SK-N-SH (cell line): ENCODE data around the gene CYP1B1. TPM values are rescaled to one million over a fixed set of nuclear protein-coding genes. Genes with fewer than 3 reads are reported as not detected.
A peak's percentile ranks its signal among the peaks of the same experiment; 100 is the strongest.

ENCODE experiments used
- CTCF ChIA-PET: fragments of 300-600, 350-600 bp; formaldehyde crosslinking; extraction: SDS; loops from one replicate; lab custom pipeline; 2021; lab: Yijun Ruan, JAX
- POLR2A ChIA-PET: fragments of 350-600 bp; sonication (Branson Sonifier 250); formaldehyde crosslinking; extraction: SDS; loops from one replicate; lab custom pipeline; 2020; ENCODE audit warnings: antibody characterized with exemption, inconsistent platforms; lab: Yijun Ruan, JAX
- DNase-seq: peaks from one replicate; pipeline ENCODE4 v3.0.0; 2012
- H2AFZ ChIP-seq: fragments of 200-600 bp; sonication (generic); 2 replicates; pipeline ENCODE4 v1.8.1; 2016; ENCODE audit warnings: antibody characterized with exemption, mild to moderate bottlenecking, low read depth
- H3F3A ChIP-seq: fragments of 200-600 bp; sonication (generic); replicated peaks from 2 replicates; pipeline ENCODE3; 2016; ENCODE audit warnings: antibody characterized with exemption, mild to moderate bottlenecking; ENCODE audit not compliant: insufficient read depth
- H3K27ac ChIP-seq, 2 experiments: fragments of 200-500 bp in 1 of 2; fragments of 200-600 bp in 1 of 2; sonication (Bioruptor generic) in 1 of 2; sonication (generic), shearing (Covaris generic) in 1 of 2; 2 replicates each; pipeline versions ENCODE4 v1.5.1 to v1.6.1; 2014 to 2016; ENCODE audit warnings: low read depth in 2 of 2, inconsistent platforms in 1 of 2, low read length in 1 of 2, mild to moderate bottlenecking in 1 of 2, mixed read lengths in 1 of 2
- H3K27me3 ChIP-seq: fragments of 200-600 bp; sonication (generic), shearing (Covaris generic); 2 replicates; pipeline ENCODE4 v1.6.1; 2016; ENCODE audit warnings: mixed run types; ENCODE audit not compliant: insufficient read depth
- H3K36me3 ChIP-seq, 2 experiments: fragments of 200-500 bp in 1 of 2; fragments of 200-600 bp in 1 of 2; sonication (Bioruptor generic) in 1 of 2; sonication (generic) in 1 of 2; replicated peaks in 1 of 2; 2 replicates each; pipeline versions ENCODE3 to v1.5.1; 2014 to 2016; ENCODE audit warnings: low read length in 1 of 2, mild to moderate bottlenecking in 1 of 2; ENCODE audit not compliant: insufficient read depth in 2 of 2, control insufficient read depth in 1 of 2
- H3K4me1 ChIP-seq, 2 experiments: fragments of 200-500 bp in 1 of 2; fragments of 200-600 bp in 1 of 2; sonication (Bioruptor generic) in 1 of 2; sonication (generic), shearing (Covaris generic) in 1 of 2; 2 replicates each; pipeline versions ENCODE4 v1.5.1 to v1.6.1; 2014 to 2016; ENCODE audit warnings: low read depth in 1 of 2, low read length in 1 of 2, mixed run types in 1 of 2; ENCODE audit not compliant: insufficient read depth in 2 of 2, control insufficient read depth in 1 of 2
- H3K4me2 ChIP-seq: fragments of 200-600 bp; sonication (generic), shearing (Covaris generic); 2 replicates; pipeline ENCODE4 v1.6.1; 2017; ENCODE audit warnings: mixed run types
- H3K4me3 ChIP-seq, 2 experiments: fragments of 200-500 bp in 1 of 2; fragments of 200-600 bp in 1 of 2; sonication (Bioruptor generic) in 1 of 2; sonication (generic), shearing (Covaris generic) in 1 of 2; 2 replicates each; pipeline versions ENCODE4 v1.5.1 to v1.8.1; 2014 to 2016; ENCODE audit warnings: low read depth in 2 of 2, inconsistent platforms in 1 of 2, low read length in 1 of 2, mild to moderate bottlenecking in 1 of 2, mixed read lengths in 1 of 2, moderate library complexity in 1 of 2
- H3K79me2 ChIP-seq: fragments of 200-600 bp; sonication (generic); 2 replicates; pipeline ENCODE4 v1.8.1; 2017; ENCODE audit warnings: mild to moderate bottlenecking; ENCODE audit not compliant: insufficient read depth
- H3K9ac ChIP-seq: fragments of 200-600 bp; sonication (generic); 2 replicates; pipeline ENCODE4 v1.6.1; 2017; ENCODE audit warnings: mixed run types
- H3K9me2 ChIP-seq: fragments of 200-600 bp; sonication (generic); 2 replicates; pipeline ENCODE4 v1.6.1; 2017; ENCODE audit warnings: mixed run types
- H3K9me3 ChIP-seq: fragments of 200-600 bp; sonication (generic); 2 replicates; pipeline ENCODE4 v1.6.1; 2017; ENCODE audit warnings: mixed run types, mild to moderate bottlenecking, moderate library complexity
- H4K20me1 ChIP-seq: fragments of 200-600 bp; sonication (generic); 2 replicates; pipeline ENCODE4 v1.6.1; 2017; ENCODE audit warnings: mild to moderate bottlenecking, mixed run types; ENCODE audit not compliant: insufficient read depth
- ELF1 ChIP-seq: IDR thresholded peaks from 2 replicates; pipeline ENCODE4 v1.4.0; 2012
- EP300 ChIP-seq, 2 experiments: IDR thresholded peaks; 2 replicates each; pipeline versions ENCODE4 v1.4.0 to v1.6.1; 2012; ENCODE audit warnings: borderline replicate concordance in 1 of 2, low read depth in 1 of 2, low read length in 1 of 2
- FOSL2 ChIP-seq: IDR thresholded peaks from 2 replicates; pipeline ENCODE4 v1.4.0; 2012; ENCODE audit warnings: low read depth, mild to moderate bottlenecking, moderate library complexity, borderline replicate concordance
- JUND ChIP-seq: IDR thresholded peaks from 2 replicates; pipeline ENCODE4 v1.4.0; 2012
- MXI1 ChIP-seq: IDR thresholded peaks from 2 replicates; pipeline ENCODE4 v1.6.1; 2012; ENCODE audit warnings: mild to moderate bottlenecking, low read depth, low read length, improper control_type of control experiment
- NFIC ChIP-seq: IDR thresholded peaks from 2 replicates; pipeline ENCODE4 v1.4.0; 2012; ENCODE audit warnings: borderline replicate concordance
- NRF1 ChIP-seq: IDR thresholded peaks from 2 replicates; pipeline ENCODE4 v1.6.1; 2012; ENCODE audit warnings: low read depth, mild to moderate bottlenecking, low read length
- PBX3 ChIP-seq: IDR thresholded peaks from 2 replicates; pipeline ENCODE4; 2012
- RAD21 ChIP-seq: IDR thresholded peaks from 2 replicates; pipeline ENCODE4 v1.6.1; 2012; ENCODE audit warnings: mild to moderate bottlenecking, low read length
- RCOR1 ChIP-seq: fragments of 150-350 bp; IDR thresholded peaks from 2 replicates; pipeline ENCODE4 v1.6.1; 2017; ENCODE audit warnings: antibody characterized with exemption, low read length
- RFX5 ChIP-seq: IDR thresholded peaks from 2 replicates; pipeline ENCODE4 v1.6.1; 2012; ENCODE audit warnings: mild to moderate bottlenecking, improper control_type of control experiment, low read length
- RXRA ChIP-seq: IDR thresholded peaks from 2 replicates; pipeline ENCODE4 v1.4.0; 2012; ENCODE audit warnings: low read depth, mild to moderate bottlenecking, borderline replicate concordance
- SMC3 ChIP-seq: IDR thresholded peaks from 2 replicates; pipeline ENCODE4 v1.6.1; 2012; ENCODE audit warnings: low read depth, low read length, improper control_type of control experiment
- TAF1 ChIP-seq: IDR thresholded peaks from 2 replicates; pipeline ENCODE4 v1.6.1; 2012; ENCODE audit warnings: low read depth, mild to moderate bottlenecking, low read length, moderate library complexity, borderline replicate concordance
- TEAD4 ChIP-seq: IDR thresholded peaks from 2 replicates; pipeline ENCODE4 v1.4.0; 2012; ENCODE audit warnings: mild to moderate bottlenecking, borderline replicate concordance; ENCODE audit not compliant: insufficient read depth
- YY1 ChIP-seq: IDR thresholded peaks from 2 replicates; pipeline ENCODE4 v1.4.0; 2012; ENCODE audit warnings: low read depth, mild to moderate bottlenecking
- WGBS: methylation state at CpG from one replicate; pipeline ENCODE4 v1.1.6; 2017; ENCODE audit warnings: low lambda C conversion rate; 5-methylcytosine and 5-hydroxymethylcytosine counted together
- polyA plus RNA-seq, 3 experiments: library from polyadenylated mRNA; depleted of rRNA; stranded (reverse); fragments of >200 nt; gene quantifications; 2 replicates each; pipeline ENCODE4 v1.2.3, GENCODE V29; 2012
- TF ChIP-seq, protein P1 (sequence below): fragments of 150-350 bp; IDR thresholded peaks from 2 replicates; pipeline ENCODE4 v1.6.1; 2016; ENCODE audit warnings: mild to moderate bottlenecking, low read depth, low read length
- TF ChIP-seq, protein P2 (sequence below): IDR thresholded peaks from 2 replicates; pipeline ENCODE4 v1.6.1; 2012; ENCODE audit warnings: mild to moderate bottlenecking, low read depth, low read length, moderate library complexity
- TF ChIP-seq, protein P3 (sequence below): IDR thresholded peaks from 2 replicates; pipeline ENCODE4 v1.4.0; 2012; ENCODE audit warnings: low read depth, borderline replicate concordance

Gene CYP1B1
- polyA plus RNA-seq, 1 of the 3 experiments (the other 2 are of a cell fraction): 0.20 TPM

GRCh38 chr2:38121481-38121880 is 45.5 kb upstream of the CYP1B1 start (continued):
- TF ChIP-seq, protein P1, sequence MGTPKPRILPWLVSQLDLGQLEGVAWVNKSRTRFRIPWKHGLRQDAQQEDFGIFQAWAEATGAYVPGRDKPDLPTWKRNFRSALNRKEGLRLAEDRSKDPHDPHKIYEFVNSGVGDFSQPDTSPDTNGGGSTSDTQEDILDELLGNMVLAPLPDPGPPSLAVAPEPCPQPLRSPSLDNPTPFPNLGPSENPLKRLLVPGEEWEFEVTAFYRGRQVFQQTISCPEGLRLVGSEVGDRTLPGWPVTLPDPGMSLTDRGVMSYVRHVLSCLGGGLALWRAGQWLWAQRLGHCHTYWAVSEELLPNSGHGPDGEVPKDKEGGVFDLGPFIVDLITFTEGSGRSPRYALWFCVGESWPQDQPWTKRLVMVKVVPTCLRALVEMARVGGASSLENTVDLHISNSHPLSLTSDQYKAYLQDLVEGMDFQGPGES: no peak
- no peak for TF ChIP-seq MXI1
- TF ChIP-seq, all 33 proteins: peak for 0

DNA sequence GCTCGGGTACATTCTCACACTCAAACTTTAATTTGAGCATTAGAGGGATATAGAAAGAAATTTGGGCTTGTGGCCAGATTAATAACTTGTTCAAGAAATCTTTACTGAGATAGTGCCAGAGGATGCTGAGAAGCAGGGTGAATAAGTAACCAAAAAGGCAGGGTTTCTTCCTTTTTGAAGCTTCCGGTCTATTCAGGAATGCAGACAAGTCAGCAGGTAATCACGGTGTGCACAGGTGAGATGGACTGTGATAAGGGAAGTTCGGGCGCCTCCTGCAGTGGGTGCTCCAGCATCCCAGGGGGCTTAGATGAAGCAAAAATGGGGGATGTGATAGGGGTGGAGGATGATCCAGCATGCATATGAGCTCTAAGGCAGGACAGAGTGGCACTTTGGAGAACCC is 44.9 kb upstream of the CYP1B1 start:
- 94% methylated on average over 5 of the region's 5 CpGs for WGBS
- peaks cover 0 to 21% of the 10 kb centered on the region in 2 experiments; a peak in 2 of 4 replicates for H3K4me1 ChIP-seq
- H3K4me3 ChIP-seq: no peak overlapping the region
- no peak overlapping the region for H2AFZ ChIP-seq
- H3K36me3 ChIP-seq: no peaks in the 10 kb centered on the region
- H3K9me3 ChIP-seq: no peaks in the 10 kb centered on the region
- no peak overlapping the region for H3K9ac ChIP-seq
- no peak overlapping the region for H3K4me2 ChIP-seq
- no peaks in the 10 kb centered on the region for H3K27me3 ChIP-seq
- no peaks in the 10 kb centered on the region for H4K20me1 ChIP-seq
- no peaks in the 10 kb centered on the region for H3F3A ChIP-seq
- POLR2A ChIA-PET: interaction anchor here (1.1 to 1.8 kb wide), 2 partner anchors 45 to 97 kb away, joined by 4 to 5 read pairs; partner anchors contain the start of gene CYP1B1
- no peaks in the 10 kb centered on the region for H3K79me2 ChIP-seq
- no peaks in the 10 kb centered on the region for H3K9me2 ChIP-seq
- H3K27ac ChIP-seq: peak overlapping the region in 1 of 2 experiments; percentile 91; a peak in 2 of 4 replicates
- TF ChIP-seq SMC3 (no peak), TEAD4 (no peak), JUND (no peak), RXRA (no peak), FOSL2 (no peak), TAF1 (no peak), NFIC (no peak), MXI1 (no peak), RFX5 (no peak), EP300 (IDR thresholded peaks at IDR 0.05; ENCODE audit: borderline replicate concordance in 1 of 2, low read depth in 1 of 2, low read length in 1 of 2) (no peak), NRF1 (no peak), RCOR1 (no peak), ELF1 (no peak), RAD21 (no peak), YY1 (no peak), PBX3 (no peak)
- TF ChIP-seq, protein P2, sequence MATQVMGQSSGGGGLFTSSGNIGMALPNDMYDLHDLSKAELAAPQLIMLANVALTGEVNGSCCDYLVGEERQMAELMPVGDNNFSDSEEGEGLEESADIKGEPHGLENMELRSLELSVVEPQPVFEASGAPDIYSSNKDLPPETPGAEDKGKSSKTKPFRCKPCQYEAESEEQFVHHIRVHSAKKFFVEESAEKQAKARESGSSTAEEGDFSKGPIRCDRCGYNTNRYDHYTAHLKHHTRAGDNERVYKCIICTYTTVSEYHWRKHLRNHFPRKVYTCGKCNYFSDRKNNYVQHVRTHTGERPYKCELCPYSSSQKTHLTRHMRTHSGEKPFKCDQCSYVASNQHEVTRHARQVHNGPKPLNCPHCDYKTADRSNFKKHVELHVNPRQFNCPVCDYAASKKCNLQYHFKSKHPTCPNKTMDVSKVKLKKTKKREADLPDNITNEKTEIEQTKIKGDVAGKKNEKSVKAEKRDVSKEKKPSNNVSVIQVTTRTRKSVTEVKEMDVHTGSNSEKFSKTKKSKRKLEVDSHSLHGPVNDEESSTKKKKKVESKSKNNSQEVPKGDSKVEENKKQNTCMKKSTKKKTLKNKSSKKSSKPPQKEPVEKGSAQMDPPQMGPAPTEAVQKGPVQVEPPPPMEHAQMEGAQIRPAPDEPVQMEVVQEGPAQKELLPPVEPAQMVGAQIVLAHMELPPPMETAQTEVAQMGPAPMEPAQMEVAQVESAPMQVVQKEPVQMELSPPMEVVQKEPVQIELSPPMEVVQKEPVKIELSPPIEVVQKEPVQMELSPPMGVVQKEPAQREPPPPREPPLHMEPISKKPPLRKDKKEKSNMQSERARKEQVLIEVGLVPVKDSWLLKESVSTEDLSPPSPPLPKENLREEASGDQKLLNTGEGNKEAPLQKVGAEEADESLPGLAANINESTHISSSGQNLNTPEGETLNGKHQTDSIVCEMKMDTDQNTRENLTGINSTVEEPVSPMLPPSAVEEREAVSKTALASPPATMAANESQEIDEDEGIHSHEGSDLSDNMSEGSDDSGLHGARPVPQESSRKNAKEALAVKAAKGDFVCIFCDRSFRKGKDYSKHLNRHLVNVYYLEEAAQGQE: no peak
- TF ChIP-seq, protein P3, sequence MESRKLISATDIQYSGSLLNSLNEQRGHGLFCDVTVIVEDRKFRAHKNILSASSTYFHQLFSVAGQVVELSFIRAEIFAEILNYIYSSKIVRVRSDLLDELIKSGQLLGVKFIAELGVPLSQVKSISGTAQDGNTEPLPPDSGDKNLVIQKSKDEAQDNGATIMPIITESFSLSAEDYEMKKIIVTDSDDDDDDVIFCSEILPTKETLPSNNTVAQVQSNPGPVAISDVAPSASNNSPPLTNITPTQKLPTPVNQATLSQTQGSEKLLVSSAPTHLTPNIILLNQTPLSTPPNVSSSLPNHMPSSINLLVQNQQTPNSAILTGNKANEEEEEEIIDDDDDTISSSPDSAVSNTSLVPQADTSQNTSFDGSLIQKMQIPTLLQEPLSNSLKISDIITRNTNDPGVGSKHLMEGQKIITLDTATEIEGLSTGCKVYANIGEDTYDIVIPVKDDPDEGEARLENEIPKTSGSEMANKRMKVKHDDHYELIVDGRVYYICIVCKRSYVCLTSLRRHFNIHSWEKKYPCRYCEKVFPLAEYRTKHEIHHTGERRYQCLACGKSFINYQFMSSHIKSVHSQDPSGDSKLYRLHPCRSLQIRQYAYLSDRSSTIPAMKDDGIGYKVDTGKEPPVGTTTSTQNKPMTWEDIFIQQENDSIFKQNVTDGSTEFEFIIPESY: no peak
- DNase-seq: no peak
- CTCF ChIA-PET: interaction anchor here (0.8 to 12.4 kb wide), 6 partner anchors 13 to 952 kb away, joined by 3 to 157 read pairs (median 9); partner anchors contain the start of gene CYP1B1
